HepG2 (cell line): ENCODE results near the gene MTA1. TPM values are rescaled to one million over a fixed set of nuclear protein-coding genes. Genes with fewer than 3 reads are reported as not detected.

Experiments used
- ATAC-seq: fragments of 200-7000 bp; cut with Tn5 transposase; 3 replicates; pipeline ENCODE4 v1.9.1; 2020; ENCODE audit warnings: mild to moderate bottlenecking, moderate library complexity
- BruUV-seq: library from RNA; stranded (reverse); fragments of 400-500 nt; replicated peaks from 2 replicates; lab custom pipeline; 2021; lab: Mats Ljungman, UMichigan
- CTCF ChIA-PET: fragments of 300-600 bp; formaldehyde crosslinking; extraction: SDS; loops from one replicate; lab custom pipeline; 2021; ENCODE audit warnings: low total read pairs, inconsistent platforms, low intra/inter-chr PET ratio; lab: Yijun Ruan, JAX
- POLR2A ChIA-PET: fragments of 350-600 bp; sonication (Branson Sonifier 250); formaldehyde crosslinking; loops from one replicate; lab custom pipeline; 2020; ENCODE audit warnings: antibody characterized with exemption, inconsistent platforms; lab: Yijun Ruan, JAX
- DNase-seq: peaks from one replicate; pipeline ENCODE4 v3.0.0-alpha.2; 2015; ENCODE audit warnings: low spot score
- FAIRE-seq: peaks from 3 replicates; lab custom pipeline; 2011; peaks lifted over from hg19 to GRCh38; lab: Jason Lieb, UNC
- H2AFZ ChIP-seq: one replicate; pipeline ENCODE4 v1.6.1; 2011; ENCODE audit warnings: low read length, inconsistent platforms
- H3K27ac ChIP-seq: fragments of 300-600 bp; 3 replicates; pipeline ENCODE4 v1.8.0; 2011; ENCODE audit warnings: mixed run types, mild to moderate bottlenecking, mixed read lengths, low read length, inconsistent platforms; ENCODE audit not compliant: insufficient read depth; ENCODE audit errors: extremely low read length
- H3K27me3 ChIP-seq, 2 experiments: fragments of 200-600 bp in 1 of 2; 2 replicates in 1 of 2; 3 replicates in 1 of 2; pipeline versions ENCODE4 v1.6.0 to v1.8.0; 2011; ENCODE audit warnings: low read length in 2 of 2, mild to moderate bottlenecking in 2 of 2, moderate library complexity in 2 of 2, inconsistent platforms in 1 of 2; ENCODE audit not compliant: insufficient read depth in 2 of 2, control insufficient read depth in 1 of 2
- H3K36me3 ChIP-seq, 2 experiments: fragments of 200-600 bp in 1 of 2; replicated peaks in 1 of 2; 2 replicates in 1 of 2; 3 replicates in 1 of 2; pipeline versions ENCODE4 v1.5.1 to v1.8.0; 2011; ENCODE audit warnings: low read length in 2 of 2, inconsistent platforms in 1 of 2; ENCODE audit not compliant: insufficient read depth in 2 of 2, control insufficient read depth in 1 of 2
- H3K4me1 ChIP-seq: 2 replicates; pipeline ENCODE4 v1.5.1; 2012; ENCODE audit warnings: low read length, inconsistent platforms; ENCODE audit not compliant: insufficient read depth
- H3K4me2 ChIP-seq: 2 replicates; pipeline ENCODE4 v1.6.0; 2011; ENCODE audit warnings: low read depth, low read length, inconsistent platforms
- H3K4me3 ChIP-seq, 3 experiments: fragments of 200-600 bp in 1 of 3; sonication (generic), shearing (Covaris generic) in 1 of 3; replicated peaks in 1 of 3; 2 replicates each; pipeline ENCODE4 v1.5.1; 2011 to 2016; ENCODE audit warnings: low read length in 3 of 3, inconsistent platforms in 2 of 3, low read depth in 2 of 3, mild to moderate bottlenecking in 2 of 3, control low read depth in 1 of 3, mixed read lengths in 1 of 3; ENCODE audit not compliant: insufficient read depth in 1 of 3
- H3K79me2 ChIP-seq: one replicate; pipeline ENCODE4 v1.6.1; 2011; ENCODE audit warnings: low read length, inconsistent platforms; ENCODE audit not compliant: insufficient read depth
- H3K9ac ChIP-seq: 2 replicates; pipeline ENCODE4 v1.6.0; 2011; ENCODE audit warnings: mild to moderate bottlenecking, low read depth, low read length, inconsistent platforms; ENCODE audit not compliant: insufficient read depth
- H3K9me3 ChIP-seq: 2 replicates; pipeline ENCODE4 v1.5.1; 2012; ENCODE audit warnings: mild to moderate bottlenecking, low read length
- H4K20me1 ChIP-seq: 2 replicates; pipeline ENCODE4 v1.6.0; 2011; ENCODE audit warnings: inconsistent platforms, mild to moderate bottlenecking, low read length, moderate library complexity; ENCODE audit not compliant: insufficient read depth
- ARNTL ChIP-seq: sonication (generic); formaldehyde crosslinking; IDR thresholded peaks from 2 replicates; pipeline ENCODE4 v1.4.0; 2020; ENCODE audit warnings: mild to moderate bottlenecking, missing genetic modification reagents
- BRCA1 ChIP-seq: sonication (generic); formaldehyde crosslinking; IDR thresholded peaks from 2 replicates; pipeline ENCODE4 v1.4.0; 2020; ENCODE audit warnings: missing genetic modification reagents
- BRD4 ChIP-seq: sonication (generic); formaldehyde crosslinking; IDR thresholded peaks from 2 replicates; pipeline ENCODE4 v1.4.0; 2020; ENCODE audit warnings: missing genetic modification reagents
- E2F5 ChIP-seq: sonication (generic); formaldehyde crosslinking; conservative IDR thresholded peaks from 2 replicates; pipeline ENCODE4 v1.4.0; 2020; ENCODE audit warnings: missing genetic modification reagents
- JUND ChIP-seq: sonication (generic); formaldehyde crosslinking; IDR thresholded peaks from 2 replicates; pipeline ENCODE4 v1.8.0; 2022; ENCODE audit warnings: mild to moderate bottlenecking, missing genetic modification reagents
- KAT8 ChIP-seq: IDR thresholded peaks from 2 replicates; pipeline ENCODE4 v1.6.1; 2016; ENCODE audit warnings: missing genetic modification reagents, missing compliant biosample characterization
- NCOA1 ChIP-seq: sonication (generic); formaldehyde crosslinking; IDR thresholded peaks from 2 replicates; pipeline ENCODE4 v1.9.0; 2021; ENCODE audit warnings: missing genetic modification reagents
- NFKBIZ ChIP-seq: IDR thresholded peaks from 2 replicates; pipeline ENCODE4 v1.6.1; 2018; ENCODE audit warnings: missing genetic modification reagents, missing compliant biosample characterization
- SALL2 ChIP-seq: sonication (generic); formaldehyde crosslinking; IDR thresholded peaks from 2 replicates; pipeline ENCODE4 v1.8.1; 2023; ENCODE audit warnings: mild to moderate bottlenecking, missing genetic modification reagents, inconsistent platforms
- SRF ChIP-seq: IDR thresholded peaks from 2 replicates; pipeline ENCODE4 v1.6.1; 2011; ENCODE audit warnings: mild to moderate bottlenecking, low read depth, low read length, moderate library complexity
- TEAD3 ChIP-seq: optimal IDR thresholded peaks from 2 replicates; pipeline ENCODE3; 2016; ENCODE audit warnings: borderline replicate concordance
- YEATS4 ChIP-seq: sonication (generic); formaldehyde crosslinking; IDR thresholded peaks from 2 replicates; pipeline ENCODE4 v1.4.0; 2020; ENCODE audit warnings: missing genetic modification reagents, borderline replicate concordance
- ZBTB10 ChIP-seq: sonication (generic); formaldehyde crosslinking; IDR thresholded peaks from 2 replicates; pipeline ENCODE4 v1.4.0; 2020; ENCODE audit warnings: missing genetic modification reagents, borderline replicate concordance
- ZBTB21 ChIP-seq: sonication (generic); formaldehyde crosslinking; IDR thresholded peaks from 2 replicates; pipeline ENCODE4 v1.4.0; 2020; ENCODE audit warnings: missing genetic modification reagents
- ZNF207 ChIP-seq: fragments of 450-650 bp; IDR thresholded peaks from 2 replicates; pipeline ENCODE4 v1.6.1; 2016; ENCODE audit warnings: antibody characterized with exemption, borderline replicate concordance
- ZNF772 ChIP-seq: sonication (generic); formaldehyde crosslinking; IDR thresholded peaks from 2 replicates; pipeline ENCODE4 v1.5.0; 2020; ENCODE audit warnings: mild to moderate bottlenecking, missing genetic modification reagents
- ZXDC ChIP-seq: sonication (generic); formaldehyde crosslinking; IDR thresholded peaks from 2 replicates; pipeline ENCODE4 v1.5.0; 2020; ENCODE audit warnings: mild to moderate bottlenecking, missing genetic modification reagents
- WGBS: methylation state at CpG from one replicate; pipeline ENCODE4 v1.1.6; 2017; ENCODE audit warnings: low lambda C conversion rate; 5-methylcytosine and 5-hydroxymethylcytosine counted together
- in situ Hi-C: cut with HindIII; loops from 2 replicates; pipeline ENCODE4 v1.10.0; 2017; ENCODE audit warnings: low pct_unique_long_range_greater_than_20kb; ENCODE audit not compliant: extremely low pct_ligation_motif_present
- intact Hi-C: fragments of 100-400 bp; cut with micrococcal nuclease; formaldehyde crosslinking; loops from one replicate; pipeline ENCODE4 v1.10.0; 2022; ENCODE audit not compliant: unreplicated experiment
- polyA plus RNA-seq, 8 experiments: library from polyadenylated mRNA; depleted of rRNA in 3 of 8; stranded (reverse) in 7 of 8; unstranded in 1 of 8; fragments of >200 nt; fragmentation: Illumina TruSeq in 4 of 8; extraction: Trizol in 4 of 8; gene quantifications; 2 replicates each; pipeline versions ENCODE4 v1.2.1 to v1.2.3, GENCODE V29; 2011 to 2016; ENCODE audit warnings: low read depth in 4 of 8, missing spikeins in 1 of 8, mixed read lengths in 1 of 8; ENCODE audit not compliant: insufficient read depth in 1 of 8
- total RNA-seq, 5 experiments: library from RNA; depleted of rRNA; stranded (reverse); fragments of >200 nt; fragmentation: Illumina TruSeq; extraction: Trizol; gene quantifications; 2 replicates each; pipeline ENCODE4 v1.2.3, GENCODE V29; 2016; ENCODE audit warnings: low read depth in 1 of 5

MTA1 gene
- total and polyA plus RNA-seq, 2 of the 13 experiments (the other 11 are each of a cell fraction or from before 2014, with no cell fraction given), result 35.2 to 85.8 TPM

GRCh38 chr14:105384605-105385321 is 34.9 kb upstream of the MTA1 start:
- CTCF ChIA-PET, result no interaction called here
- TF ChIP-seq NFKBIZ, result no peak
- TF ChIP-seq ZXDC (CRISPR knock-in tag), result no peak
- no peak for TF ChIP-seq ZNF772
- no peak for TF ChIP-seq ZBTB10 (CRISPR knock-in tag)
- TF ChIP-seq NCOA1, result no peak
- no peak for TF ChIP-seq TEAD3 (CRISPR knock-in tag)
- TF ChIP-seq ZNF207, result no peak
- no peak for TF ChIP-seq SRF
- TF ChIP-seq YEATS4 (CRISPR knock-in tag), result no peak
- TF ChIP-seq SALL2 (CRISPR knock-in tag), result no peak
- no peak for TF ChIP-seq E2F5 (CRISPR knock-in tag)
- TF ChIP-seq BRD4 (CRISPR knock-in tag), result no peak
- no peak for TF ChIP-seq ARNTL (CRISPR knock-in tag)
- no peak for TF ChIP-seq BRCA1 (CRISPR knock-in tag)
- TF ChIP-seq KAT8 (CRISPR knock-in tag), result no peak
- TF ChIP-seq JUND, result no peak
- no peak for TF ChIP-seq ZBTB21 (CRISPR knock-in tag)

More at GRCh38 chr14:105384605-105385321, 34.9 kb upstream of the MTA1 start:
- POLR2A ChIA-PET, result no interaction called here
- H3K9ac ChIP-seq, result no peak overlapping the region
- no TSS peak for BruUV-seq
- H3K36me3 ChIP-seq, result no peaks in the 10 kb centered on the region
- no peak for ATAC-seq
- DNase-seq, result no peak
- no peak overlapping the region for H3K4me2 ChIP-seq
- no peaks in the 10 kb centered on the region for H4K20me1 ChIP-seq
- in situ Hi-C loops (no loop called here), intact Hi-C loops (no loop called here)
- WGBS, result 97% methylated on average over 16 of the region's 29 CpGs
- H3K27me3 ChIP-seq, result no peaks in the 10 kb centered on the region
- no peak for FAIRE-seq
- no peaks in the 10 kb centered on the region for H3K79me2 ChIP-seq
- H3K9me3 ChIP-seq, result no peaks in the 10 kb centered on the region
- H3K27ac ChIP-seq, result no peak overlapping the region
- no peaks in the 10 kb centered on the region for H3K4me1 ChIP-seq
- H3K4me3 ChIP-seq, result no peak overlapping the region
- no peak overlapping the region for H2AFZ ChIP-seq
